Stimulated activated naive B cell treated with anti-CD40 and anti-IgM and Interleukin-4, amounts not matched to agents 10 μg/mL and 1 μg/mL and 100 μg/mL, for 72 hours (primary cell): ENCODE data around the gene POC1A.
A peak's percentile ranks its signal among the peaks of the same experiment; 100 is the strongest.
"Not testable (repeated sequence)": the region's sequence is repeated elsewhere in the genome, so short reads cannot be mapped to it uniquely, and the experiment has no call there.

Source experiments
- ATAC-seq, 2 donors: fragments of 150-1000 bp; cut with Tn5 transposase; replicated peaks; 2 replicates each; pipeline ENCODE4 v1.10.0; 2021; ENCODE audit warnings: moderate library complexity in 1 of 2
- DNase-seq: peaks from one replicate; pipeline ENCODE4 v3.0.0; 2021
- H3K27ac Mint-ChIP-seq: one replicate; pipeline ENCODE4 v1.8.0; 2022; ENCODE audit warnings: mild to moderate bottlenecking, mixed read lengths
- H3K27me3 Mint-ChIP-seq, 2 donors: one replicate each; pipeline ENCODE4 v1.8.0; 2022; ENCODE audit warnings: mixed read lengths in 2 of 2
- H3K36me3 Mint-ChIP-seq, 2 donors: one replicate each; pipeline ENCODE4 v1.8.0; 2022; ENCODE audit warnings: mixed read lengths in 2 of 2, mild to moderate bottlenecking in 1 of 2
- H3K4me1 Mint-ChIP-seq, 2 donors: one replicate each; pipeline ENCODE4 v1.8.0; 2022; ENCODE audit warnings: mixed read lengths in 2 of 2, mild to moderate bottlenecking in 1 of 2
- H3K4me3 Mint-ChIP-seq, 2 donors: one replicate each; pipeline ENCODE4 v1.8.0; 2022; ENCODE audit warnings: mild to moderate bottlenecking in 2 of 2, mixed read lengths in 2 of 2, moderate library complexity in 1 of 2
- H3K9me3 Mint-ChIP-seq, 2 donors: one replicate each; pipeline ENCODE4 v1.8.0; 2022; ENCODE audit warnings: mixed read lengths in 2 of 2, mild to moderate bottlenecking in 1 of 2

Gene POC1A

DNA sequence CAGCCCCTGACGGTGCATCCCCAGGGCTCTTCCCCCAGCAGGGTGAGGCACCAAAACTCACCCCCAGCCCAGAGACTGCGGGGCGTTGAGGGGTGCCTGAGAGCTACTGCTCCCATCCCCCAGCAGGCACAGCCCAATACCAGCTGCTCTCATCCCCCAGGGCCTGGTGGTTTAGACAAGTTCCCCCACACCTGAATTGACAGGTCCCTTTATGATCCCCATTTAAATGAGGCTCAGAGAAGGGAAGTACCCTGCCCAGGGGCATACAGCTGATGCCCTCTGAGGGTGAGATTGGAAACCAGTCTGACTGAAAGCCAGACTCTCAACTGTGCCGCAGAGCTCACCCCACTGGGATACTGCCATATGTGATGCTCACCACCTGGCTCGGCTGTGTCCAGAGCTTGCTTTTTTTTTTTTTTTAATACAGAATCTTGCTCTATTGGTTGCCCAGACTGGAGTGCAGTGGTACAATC, 118.0 kb downstream of the POC1A start:
- H3K36me3 Mint-ChIP-seq: no peaks in the 10 kb centered on the region
- H3K4me3 Mint-ChIP-seq: no peak overlapping the region
- peaks cover 5 to 10% of the 10 kb centered on the region in 2 donors for H3K4me1 Mint-ChIP-seq
- no peaks in the 10 kb centered on the region for H3K9me3 Mint-ChIP-seq
- DNase-seq (peak; percentile 59), ATAC-seq (peak; percentile 92 to 95)
- H3K27ac Mint-ChIP-seq: no peak overlapping the region
- peaks cover 7 to 13% of the 10 kb centered on the region in 2 donors for H3K27me3 Mint-ChIP-seq

DNA sequence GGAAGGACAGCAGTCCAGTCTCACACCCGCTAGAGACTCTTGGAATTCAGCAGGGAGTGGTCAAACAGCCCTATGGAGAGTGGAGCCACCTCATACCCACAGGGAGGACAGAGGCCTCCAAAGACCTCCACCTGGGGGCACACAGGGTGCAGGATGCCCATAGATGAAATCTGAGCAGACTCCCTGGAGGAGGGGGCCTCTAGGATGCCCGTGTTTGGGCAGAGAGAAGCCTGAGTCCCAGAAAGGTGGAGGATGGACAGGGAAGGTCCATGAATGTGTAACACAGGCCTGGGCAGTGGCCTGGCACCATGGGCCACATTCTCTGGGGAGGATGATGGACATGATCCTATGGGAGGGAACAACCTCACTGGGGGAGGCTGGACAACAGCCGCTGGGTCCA, 119.6 kb downstream of the POC1A start:
- Mint-ChIP-seq H3K9me3 (no peaks in the 10 kb centered on the region), H3K27ac (no peak overlapping the region), H3K4me3 (no peak overlapping the region), H3K4me1 (peaks cover 5 to 10% of the 10 kb centered on the region in 2 donors), H3K27me3 (peaks cover 3 to 11% of the 10 kb centered on the region in 2 donors), H3K36me3 (no peaks in the 10 kb centered on the region)
- ATAC-seq: no peak
- DNase-seq: no peak

DNA sequence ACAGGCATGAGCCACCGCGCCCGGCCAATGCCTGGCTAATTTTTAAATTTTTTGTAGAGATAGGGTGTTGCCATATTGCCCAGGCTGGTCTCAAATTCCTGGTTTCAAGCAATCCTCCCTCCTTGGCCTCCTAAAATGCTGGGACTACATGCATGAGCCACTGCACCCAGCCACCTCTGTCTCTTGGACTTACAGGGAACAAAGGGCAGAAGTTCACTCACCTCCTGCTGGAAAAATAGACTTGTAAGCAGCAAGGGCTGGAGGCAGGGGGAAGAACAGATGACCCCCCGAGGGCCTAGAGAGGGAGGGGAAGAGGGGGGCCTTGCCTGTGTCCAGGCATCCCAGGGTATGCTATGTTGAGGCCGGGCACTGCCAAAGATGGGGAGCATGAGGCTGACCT, 120.0 kb downstream of the POC1A start:
- H3K27ac Mint-ChIP-seq: no peak overlapping the region
- peaks cover 0 to 7% of the 10 kb centered on the region in 2 donors for H3K27me3 Mint-ChIP-seq
- peaks cover 5 to 10% of the 10 kb centered on the region in 2 donors for H3K4me1 Mint-ChIP-seq
- no peak overlapping the region for H3K4me3 Mint-ChIP-seq
- no peaks in the 10 kb centered on the region for H3K36me3 Mint-ChIP-seq
- H3K9me3 Mint-ChIP-seq: no peaks in the 10 kb centered on the region
- no peak for ATAC-seq
- no peak for DNase-seq

DNA sequence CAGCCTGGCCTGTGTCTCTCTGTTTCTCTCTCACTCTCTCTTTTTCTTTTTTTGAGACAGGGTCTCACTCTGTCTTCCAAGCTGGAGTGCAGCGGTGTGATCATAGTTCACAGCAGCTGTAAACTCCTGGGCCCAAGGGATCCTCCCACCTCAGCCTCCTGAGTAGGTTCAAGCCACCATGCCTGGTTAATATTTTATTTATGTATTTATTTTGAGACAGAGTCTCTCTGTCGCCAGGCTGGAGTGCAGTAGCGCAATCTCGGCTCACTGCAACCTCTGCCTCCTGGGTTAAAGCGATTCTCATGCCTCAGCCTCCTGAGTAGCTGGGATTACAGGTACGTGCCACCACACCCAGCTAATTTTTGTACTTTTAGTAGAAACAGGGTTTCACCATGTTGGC, 120.5 kb downstream of the POC1A start:
- not testable (repeated sequence) for H3K4me3 Mint-ChIP-seq, H3K27ac Mint-ChIP-seq, H3K9me3 Mint-ChIP-seq, ATAC-seq, H3K36me3 Mint-ChIP-seq, DNase-seq, H3K4me1 Mint-ChIP-seq, H3K27me3 Mint-ChIP-seq

DNA sequence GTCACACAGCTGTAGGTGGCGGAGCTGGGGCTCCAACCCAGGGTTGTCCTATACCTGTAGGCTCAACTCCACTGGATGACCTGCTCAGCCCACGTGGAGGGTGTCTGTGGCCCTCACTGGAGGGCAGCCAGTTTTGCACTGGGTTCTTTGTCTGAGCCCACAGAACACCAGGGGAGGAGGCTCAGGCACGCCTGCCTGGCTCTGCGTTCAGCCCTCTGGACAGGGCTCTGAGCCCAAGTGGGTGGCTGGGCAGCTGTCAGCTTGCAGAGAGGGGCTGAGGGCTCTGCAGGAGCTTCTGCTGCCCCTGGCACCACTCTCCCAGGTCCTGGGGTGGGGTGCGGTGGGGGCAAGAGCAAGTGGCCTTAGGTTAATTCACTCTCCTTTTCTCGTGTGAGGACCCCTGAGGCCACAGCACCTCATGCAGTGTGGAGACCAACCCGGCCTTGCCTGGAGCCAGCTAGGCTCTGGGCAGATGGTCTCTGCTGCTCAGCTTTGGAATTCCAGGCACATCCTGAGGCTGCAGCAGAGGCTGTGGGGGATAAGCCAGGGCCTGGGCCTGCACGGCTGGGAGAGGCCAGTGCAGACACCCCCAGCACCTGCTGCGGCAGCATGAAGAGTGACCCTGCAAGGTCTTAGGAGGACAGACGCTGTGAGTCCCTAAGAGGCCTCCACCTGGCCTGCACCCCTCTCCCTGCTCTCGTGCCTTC, 121.4 kb downstream of the POC1A start:
- Mint-ChIP-seq H3K27me3 (peaks cover 0 to 3% of the 10 kb centered on the region in 2 donors), H3K4me1 (peaks cover 5 to 10% of the 10 kb centered on the region in 2 donors), H3K9me3 (no peaks in the 10 kb centered on the region), H3K36me3 (no peaks in the 10 kb centered on the region), H3K4me3 (no peak overlapping the region), H3K27ac (no peak overlapping the region)
- ATAC-seq (no peak), DNase-seq (no peak)

DNA sequence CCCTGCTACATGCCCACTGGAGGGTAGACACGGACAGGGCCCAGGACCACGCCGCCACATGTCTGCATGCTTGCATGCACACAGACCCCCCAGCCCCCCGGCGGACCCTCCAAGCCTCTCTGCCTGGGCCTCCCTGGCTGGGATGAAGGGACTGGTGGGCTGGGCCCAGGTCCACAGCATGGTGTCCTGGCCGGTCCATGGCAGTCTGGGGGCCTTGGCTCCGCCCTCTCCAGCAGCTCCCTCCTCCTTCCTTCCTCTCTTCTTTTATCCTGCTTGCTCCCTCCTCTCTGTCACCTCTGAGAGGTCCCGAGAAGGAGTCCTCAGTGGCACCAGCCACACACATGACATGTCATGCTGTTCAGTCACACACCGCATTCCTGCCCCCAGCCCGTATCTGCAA, 122.3 kb downstream of the POC1A start:
- Mint-ChIP-seq H3K4me3 (no peak overlapping the region), H3K4me1 (peaks cover 5 to 10% of the 10 kb centered on the region in 2 donors), H3K27ac (no peak overlapping the region), H3K36me3 (no peaks in the 10 kb centered on the region), H3K9me3 (no peaks in the 10 kb centered on the region), H3K27me3 (peaks cover 0 to 6% of the 10 kb centered on the region in 2 donors)
- ATAC-seq (no peak), DNase-seq (no peak)

DNA sequence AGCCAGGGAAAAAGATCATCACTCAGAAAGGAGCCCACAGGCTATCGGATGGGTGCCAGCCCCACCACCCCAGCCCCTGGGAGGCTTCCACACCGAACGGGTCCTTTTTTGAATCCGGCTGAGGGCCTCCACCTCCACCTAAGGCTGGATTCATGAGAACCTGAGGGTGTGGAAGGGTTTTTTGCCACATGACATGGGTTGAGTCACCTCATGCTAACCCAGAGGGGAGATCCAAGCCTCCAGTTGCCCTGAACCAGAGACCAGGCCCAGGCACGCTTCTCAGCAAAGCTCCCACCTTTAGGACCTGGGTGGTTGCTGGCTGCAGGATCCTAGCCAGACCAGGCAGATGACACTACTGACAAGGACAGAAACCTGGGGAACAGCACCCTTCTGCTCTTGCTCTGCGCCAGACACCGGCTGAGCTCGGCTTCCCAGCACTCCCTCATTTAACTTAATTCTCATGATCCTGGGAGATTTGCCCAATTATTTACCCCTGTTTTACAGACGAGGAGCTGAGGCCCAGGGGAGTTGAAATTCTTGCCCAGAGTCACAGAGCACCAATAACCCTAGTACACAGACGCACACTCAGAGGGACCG, 123.4 kb downstream of the POC1A start:
- H3K27ac Mint-ChIP-seq: no peak overlapping the region
- DNase-seq (no peak), ATAC-seq (no peak)
- H3K9me3 Mint-ChIP-seq: no peaks in the 10 kb centered on the region
- H3K27me3 Mint-ChIP-seq: peaks cover 0 to 9% of the 10 kb centered on the region in 2 donors
- H3K4me3 Mint-ChIP-seq: no peak overlapping the region
- peaks cover under 1 to 2% of the 10 kb centered on the region in 2 donors for H3K4me1 Mint-ChIP-seq
- no peaks in the 10 kb centered on the region for H3K36me3 Mint-ChIP-seq

DNA sequence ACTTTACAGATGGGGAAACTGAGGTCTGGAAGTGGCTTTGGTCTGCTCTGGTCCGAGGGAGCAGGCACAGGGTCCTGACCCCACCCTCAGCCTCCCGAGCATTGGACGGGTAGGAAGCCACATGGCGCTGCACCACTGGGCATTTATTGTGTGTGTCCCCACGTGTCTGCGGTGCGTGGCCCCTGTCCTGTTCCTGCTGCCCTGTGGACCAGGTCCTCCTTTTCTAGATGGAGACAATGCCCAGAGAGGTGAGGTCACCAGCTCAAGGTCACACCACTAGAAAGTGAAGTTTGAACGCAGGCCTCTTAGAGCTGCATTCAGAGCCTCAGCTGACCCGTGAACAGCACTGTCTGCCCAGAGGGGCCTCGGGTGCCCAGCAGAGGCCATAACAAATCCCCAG, 124.7 kb downstream of the POC1A start:
- Mint-ChIP-seq H3K36me3 (no peaks in the 10 kb centered on the region), H3K4me1 (peaks cover 4 to 6% of the 10 kb centered on the region in 2 donors), H3K27ac (no peak overlapping the region), H3K9me3 (no peaks in the 10 kb centered on the region), H3K27me3 (peaks cover 0 to 15% of the 10 kb centered on the region in 2 donors), H3K4me3 (no peak overlapping the region)
- ATAC-seq (no peak), DNase-seq (no peak)

DNA sequence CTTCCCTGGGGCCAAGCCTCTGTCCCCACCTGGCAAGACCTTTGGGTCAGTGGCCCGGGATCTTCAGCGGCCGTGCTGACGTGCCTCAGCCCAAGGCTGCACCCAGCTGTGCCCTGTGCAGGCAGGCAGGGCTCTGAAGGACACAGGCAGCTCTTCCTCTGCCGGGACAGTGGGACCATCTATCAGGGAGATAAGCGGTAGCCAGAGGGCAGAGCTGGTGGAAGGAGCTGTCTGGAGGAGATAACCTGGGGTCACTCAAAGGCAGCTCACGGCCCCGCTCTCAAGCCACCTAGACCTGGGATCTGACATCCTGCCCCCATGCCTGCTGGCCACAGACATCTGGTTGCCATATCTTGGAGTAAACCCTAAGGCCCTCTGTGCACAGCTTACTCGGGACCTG, 125.2 kb downstream of the POC1A start:
- H3K27ac Mint-ChIP-seq: no peak overlapping the region
- DNase-seq (no peak), ATAC-seq (no peak)
- H3K36me3 Mint-ChIP-seq: no peaks in the 10 kb centered on the region
- peaks cover 9 to 11% of the 10 kb centered on the region in 2 donors for H3K4me1 Mint-ChIP-seq
- no peaks in the 10 kb centered on the region for H3K9me3 Mint-ChIP-seq
- peaks cover 4 to 15% of the 10 kb centered on the region in 2 donors for H3K27me3 Mint-ChIP-seq
- H3K4me3 Mint-ChIP-seq: no peak overlapping the region

DNA sequence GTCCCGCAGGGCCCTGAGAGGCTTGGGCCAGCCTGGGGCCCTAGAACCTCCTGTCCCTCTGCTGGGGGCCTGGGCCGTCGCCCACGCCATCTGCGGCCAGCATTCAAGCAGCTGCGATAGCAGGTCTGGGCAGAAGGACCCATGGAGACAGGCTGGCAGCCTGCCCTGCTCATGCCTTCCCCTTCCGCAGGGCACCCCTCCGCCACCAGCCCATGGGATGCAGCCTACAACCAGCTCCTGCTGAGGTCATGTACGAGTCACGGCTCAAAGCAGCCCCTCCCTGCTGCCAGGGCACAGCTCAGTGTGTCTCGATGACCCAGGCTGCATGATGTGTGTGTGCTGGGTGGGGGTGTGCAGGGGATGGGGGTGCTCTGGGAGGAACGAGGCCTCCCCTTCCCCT, 125.7 kb downstream of the POC1A start:
- no peak for ATAC-seq
- Mint-ChIP-seq H3K4me1 (peaks cover 14 to 16% of the 10 kb centered on the region in 2 donors), H3K27me3 (peaks cover 4 to 15% of the 10 kb centered on the region in 2 donors), H3K36me3 (no peaks in the 10 kb centered on the region), H3K9me3 (no peaks in the 10 kb centered on the region), H3K27ac (no peak overlapping the region), H3K4me3 (no peak overlapping the region)
- DNase-seq: no peak

DNA sequence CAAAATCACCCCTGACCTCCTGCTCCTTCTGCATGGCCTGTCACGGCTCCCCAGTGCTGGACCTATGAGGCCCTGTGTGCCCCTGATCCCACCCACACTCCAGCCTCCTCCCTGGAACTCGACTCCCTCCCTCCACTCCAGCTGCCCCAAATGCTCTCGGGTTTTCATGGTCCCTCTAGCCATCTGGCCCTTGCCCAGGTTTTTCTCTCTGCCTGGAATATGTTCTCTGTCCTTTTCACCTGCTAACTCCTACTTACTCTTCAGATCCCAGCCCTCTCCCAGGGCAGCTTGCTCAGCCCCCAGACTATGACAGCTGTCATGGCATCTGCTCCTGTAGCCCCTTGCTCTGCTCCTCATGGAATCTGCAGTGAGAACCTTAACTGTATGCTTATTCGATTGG, 128.2 kb downstream of the POC1A start:
- no peaks in the 10 kb centered on the region for H3K9me3 Mint-ChIP-seq
- H3K4me3 Mint-ChIP-seq: no peak overlapping the region
- peaks cover 33 to 38% of the 10 kb centered on the region in 2 donors for H3K4me1 Mint-ChIP-seq
- peaks cover 4 to 15% of the 10 kb centered on the region in 2 donors for H3K27me3 Mint-ChIP-seq
- DNase-seq: no peak
- no peak for ATAC-seq
- no peak overlapping the region for H3K27ac Mint-ChIP-seq
- H3K36me3 Mint-ChIP-seq: no peaks in the 10 kb centered on the region

DNA sequence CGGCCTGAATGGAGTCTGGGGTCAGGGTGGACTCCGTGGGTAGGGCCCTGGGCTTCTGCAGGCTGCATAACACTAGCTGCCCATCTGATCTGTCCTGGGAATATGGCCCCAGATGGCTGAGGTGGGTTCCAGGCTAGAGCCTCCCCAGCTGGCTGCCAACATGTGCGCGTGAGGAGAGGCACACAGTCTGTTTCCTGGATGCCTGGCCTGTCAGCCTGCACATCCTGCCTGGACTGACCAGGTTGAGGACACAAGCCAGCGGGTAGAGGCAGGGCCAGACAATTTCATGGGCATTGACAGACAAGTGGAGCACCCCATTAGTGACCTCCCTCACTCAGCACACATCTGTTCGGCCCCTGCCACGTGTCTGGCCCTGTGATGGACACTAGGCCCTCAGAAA, 128.8 kb downstream of the POC1A start:
- Mint-ChIP-seq H3K36me3 (no peaks in the 10 kb centered on the region), H3K9me3 (no peaks in the 10 kb centered on the region), H3K4me1 (peaks cover 33 to 38% of the 10 kb centered on the region in 2 donors), H3K4me3 (no peak overlapping the region), H3K27me3 (peaks cover 4 to 15% of the 10 kb centered on the region in 2 donors), H3K27ac (no peak overlapping the region)
- no peak for ATAC-seq
- DNase-seq: no peak
